Stimulated activated CD8-positive, alpha-beta memory T cell treated with anti-CD3 and anti-CD28 coated beads, Interleukin-2, amount 100 ng/mL, for 1 hour (primary cell): ENCODE results near the gene PTPRN2.
"Not testable (repeated sequence)": the region's sequence is repeated elsewhere in the genome, so short reads cannot be mapped to it uniquely, and the experiment has no call there.

Experiments used
- DNase-seq, 2 donors: peaks; one replicate each; pipeline ENCODE4 v3.0.0-alpha.2; 2020; ENCODE audit warnings: low read depth in 2 of 2

The PTPRN2 gene

DNA sequence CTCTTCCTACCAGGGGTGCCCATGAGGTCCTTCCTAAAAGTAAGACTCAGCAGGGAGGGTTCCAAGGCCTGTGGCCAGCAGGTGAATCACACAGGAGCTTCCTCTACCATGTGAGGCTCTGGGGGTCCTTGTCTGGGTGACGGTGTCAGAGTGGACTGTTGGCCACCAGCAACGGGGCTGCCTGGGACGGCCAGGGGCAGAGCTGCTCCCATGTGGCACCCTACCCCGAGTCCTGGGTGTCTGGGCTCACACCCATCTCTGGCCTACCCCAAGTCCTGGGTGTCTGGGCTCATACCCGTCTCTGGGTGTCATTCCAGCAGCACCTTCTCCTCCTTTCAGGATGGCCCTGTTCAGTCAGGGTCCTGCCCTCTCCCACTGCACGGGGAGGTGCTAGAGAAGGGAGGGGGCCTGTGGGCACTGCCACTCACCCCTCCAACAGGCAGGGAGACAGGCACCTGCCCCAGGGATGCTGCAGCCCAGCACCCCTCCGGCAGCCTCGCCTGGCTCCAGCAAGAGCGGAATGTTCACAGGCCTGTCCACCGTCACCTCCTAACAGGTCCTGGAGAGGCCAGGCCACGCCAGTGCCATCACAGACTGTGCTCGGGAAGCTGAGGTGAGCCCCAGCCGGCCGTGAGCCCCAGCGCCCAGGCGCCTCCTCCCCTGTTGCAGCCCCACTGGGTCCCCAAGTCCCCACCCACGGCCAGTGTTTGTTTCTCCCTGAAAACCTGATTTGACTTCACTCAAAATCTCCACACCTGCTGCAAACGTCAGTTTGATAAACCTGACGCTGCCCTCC is 143.7 kb downstream of the PTPRN2 start:
- DNase-seq = no peak

DNA sequence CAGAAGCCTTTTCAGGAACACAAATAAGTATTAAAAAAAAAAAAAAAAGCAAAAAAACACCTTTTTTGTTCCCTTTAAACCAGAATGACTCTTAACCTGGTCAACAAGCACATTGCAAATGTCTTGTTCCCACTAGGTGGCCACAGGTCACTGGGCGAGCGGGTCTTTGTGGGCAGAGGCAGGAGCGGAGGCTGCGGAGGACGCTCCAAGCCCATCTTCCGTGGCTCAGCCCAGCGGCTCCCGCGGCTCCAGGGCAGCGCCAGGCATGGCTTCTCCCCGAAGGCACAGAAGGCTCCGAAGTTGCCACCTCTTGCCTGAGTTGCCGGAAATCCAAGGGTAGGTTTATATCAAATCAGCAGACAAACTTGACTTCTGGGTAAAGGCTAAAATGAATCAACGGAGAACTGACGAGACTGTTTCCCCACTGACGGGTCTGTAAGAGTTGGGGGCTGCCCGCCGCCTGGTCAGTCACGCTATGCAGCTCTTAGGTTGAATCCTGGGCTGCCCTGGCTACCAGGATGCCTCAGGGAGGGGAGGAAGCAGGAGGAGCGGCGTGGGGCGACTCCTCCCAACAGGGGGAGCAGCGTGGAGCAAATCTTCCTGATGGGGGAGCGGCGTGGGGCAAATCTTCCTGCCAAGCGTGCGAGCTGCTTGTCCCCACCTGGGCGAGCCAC is 144.5 kb downstream of the PTPRN2 start:
- no peak for DNase-seq

DNA sequence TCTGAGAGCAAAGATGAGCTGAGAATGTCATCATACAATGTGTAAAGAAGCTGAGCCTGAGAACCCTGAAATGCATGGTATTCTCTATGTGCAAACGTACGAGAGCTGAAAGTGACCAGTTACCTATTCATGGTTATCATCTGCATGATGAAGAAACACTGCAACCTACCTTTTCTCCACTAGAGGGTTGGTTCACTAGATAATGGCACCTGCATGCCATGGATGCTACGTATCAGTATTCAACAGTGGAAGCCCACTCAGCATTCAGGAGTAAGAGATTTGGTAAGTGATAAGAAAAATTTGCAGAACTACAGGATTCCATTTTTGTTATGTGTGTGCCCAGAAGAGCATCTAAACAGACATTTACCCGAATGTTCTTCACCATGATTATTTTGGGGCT is 145.4 kb downstream of the PTPRN2 start:
- DNase-seq = no peak

DNA sequence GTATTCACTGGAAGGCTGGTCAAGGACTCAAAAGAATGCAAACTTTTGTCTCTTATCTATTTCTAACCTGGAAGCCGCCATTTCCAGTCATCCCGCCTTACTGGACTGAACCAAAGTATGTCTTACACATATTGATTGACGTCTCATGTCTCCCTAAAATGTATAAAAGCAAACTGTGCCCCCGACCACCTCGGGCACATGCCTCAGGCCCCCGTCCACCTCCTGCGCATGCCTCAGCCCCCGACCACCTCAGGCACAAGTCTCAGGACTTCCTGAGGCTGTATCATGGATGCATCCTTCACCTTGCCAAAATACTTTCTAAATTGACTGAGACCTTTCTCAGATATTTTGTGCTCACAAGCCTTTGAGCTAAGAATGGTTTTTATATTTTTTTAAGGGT is 148.6 kb downstream of the PTPRN2 start:
- DNase-seq = no peak

DNA sequence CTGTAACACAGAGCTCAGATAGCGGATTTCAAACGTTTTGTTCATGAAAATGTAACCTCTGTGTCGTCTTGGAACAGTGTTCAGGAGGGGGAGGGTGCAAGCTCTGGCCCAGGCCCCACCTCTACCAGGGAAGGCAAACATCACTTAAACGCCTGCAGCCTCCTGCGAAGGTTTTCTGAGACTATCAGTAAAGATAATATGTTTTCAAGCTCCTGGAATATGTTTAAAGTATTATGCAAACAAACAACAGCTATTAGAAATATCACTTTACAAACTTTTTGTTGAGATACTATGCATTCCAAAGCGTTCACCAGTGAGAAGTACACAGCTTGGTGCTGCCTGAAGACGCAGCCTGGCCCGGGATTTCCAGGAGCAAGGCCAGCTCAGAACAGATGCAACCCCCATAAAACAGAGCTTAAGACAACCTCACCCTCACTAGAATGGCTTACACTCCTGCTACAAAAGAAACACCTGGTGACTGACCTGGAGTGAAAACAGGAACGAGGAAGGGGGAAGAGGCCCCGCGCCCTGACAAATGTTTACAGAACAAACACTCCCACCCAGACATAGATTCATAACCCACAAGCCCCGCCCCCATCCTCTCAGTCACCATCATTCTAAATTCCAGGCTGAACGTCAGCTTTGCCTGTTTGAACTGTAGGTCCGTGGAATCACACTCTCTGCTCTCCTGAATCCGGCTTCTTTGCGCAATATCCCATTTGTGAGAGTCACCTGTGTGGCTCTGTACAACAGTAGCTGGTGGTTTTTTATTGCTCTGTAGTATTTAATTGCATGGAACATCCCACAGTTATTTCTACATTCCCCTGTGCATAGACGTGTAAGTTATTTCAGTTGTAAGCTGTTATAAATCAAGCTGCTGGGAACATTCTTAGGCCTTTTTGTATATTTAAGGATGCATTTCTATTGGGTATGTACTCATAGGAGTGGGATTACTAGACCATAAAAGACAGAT is 155.0 kb downstream of the PTPRN2 start:
- no peak for DNase-seq

DNA sequence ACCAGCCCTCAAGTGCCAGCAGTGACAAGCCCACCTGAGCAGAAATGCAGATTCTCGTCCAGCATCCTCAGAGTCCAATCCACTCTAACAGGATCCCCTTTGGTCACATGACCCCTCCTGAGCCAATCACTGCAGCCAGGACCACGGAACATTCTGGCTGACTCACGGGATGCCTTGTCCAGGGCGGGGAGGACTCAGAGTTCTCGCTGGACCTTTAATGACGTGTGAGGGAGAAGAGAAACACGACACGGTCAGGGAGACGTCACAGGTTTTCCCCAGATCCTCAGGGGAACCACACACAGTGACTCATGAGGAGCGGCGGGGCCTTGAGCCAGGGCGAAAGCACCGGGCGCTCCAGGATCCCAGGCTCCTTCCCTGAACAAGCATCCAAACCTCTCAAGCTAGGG is 155.7 kb downstream of the PTPRN2 start:
- no peak for DNase-seq

DNA sequence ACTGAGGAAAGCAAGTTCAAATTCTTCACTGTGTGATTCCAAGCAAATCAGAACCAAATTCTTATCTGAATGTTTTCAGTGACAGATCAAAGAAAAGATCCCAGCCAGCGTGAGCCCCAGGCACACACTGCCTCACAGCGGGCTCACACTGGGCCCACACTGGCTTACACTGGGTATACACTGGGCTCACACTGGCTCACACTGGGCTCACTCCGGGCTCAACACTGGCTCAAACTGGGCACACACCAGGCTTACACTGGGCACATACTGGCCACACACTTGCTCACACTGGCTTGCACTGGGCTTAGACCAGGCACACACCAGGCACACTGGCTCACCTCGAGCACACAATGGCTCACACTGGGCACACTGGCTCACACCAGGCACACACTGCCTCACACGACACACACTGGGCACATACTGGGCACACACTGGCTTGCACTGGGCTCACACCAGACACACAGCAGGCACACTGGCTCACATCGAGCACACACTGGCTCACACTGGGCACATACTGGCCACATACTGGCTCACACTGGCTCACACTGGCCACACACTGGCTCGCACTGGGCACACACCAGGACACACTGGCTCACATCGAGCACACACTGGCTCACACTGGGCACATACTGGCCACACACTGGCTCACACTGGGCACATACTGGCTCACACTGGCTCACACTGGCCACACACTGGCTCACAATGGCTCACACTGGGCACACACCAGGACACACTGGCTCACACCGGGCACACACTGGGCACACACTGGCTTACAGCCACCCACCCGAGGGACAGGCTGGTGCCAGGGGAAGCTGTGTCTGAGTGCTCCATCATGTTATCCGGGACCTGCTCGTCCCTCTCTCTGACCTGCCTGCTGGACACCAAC is 156.3 kb downstream of the PTPRN2 start:
- DNase-seq = no peak

DNA sequence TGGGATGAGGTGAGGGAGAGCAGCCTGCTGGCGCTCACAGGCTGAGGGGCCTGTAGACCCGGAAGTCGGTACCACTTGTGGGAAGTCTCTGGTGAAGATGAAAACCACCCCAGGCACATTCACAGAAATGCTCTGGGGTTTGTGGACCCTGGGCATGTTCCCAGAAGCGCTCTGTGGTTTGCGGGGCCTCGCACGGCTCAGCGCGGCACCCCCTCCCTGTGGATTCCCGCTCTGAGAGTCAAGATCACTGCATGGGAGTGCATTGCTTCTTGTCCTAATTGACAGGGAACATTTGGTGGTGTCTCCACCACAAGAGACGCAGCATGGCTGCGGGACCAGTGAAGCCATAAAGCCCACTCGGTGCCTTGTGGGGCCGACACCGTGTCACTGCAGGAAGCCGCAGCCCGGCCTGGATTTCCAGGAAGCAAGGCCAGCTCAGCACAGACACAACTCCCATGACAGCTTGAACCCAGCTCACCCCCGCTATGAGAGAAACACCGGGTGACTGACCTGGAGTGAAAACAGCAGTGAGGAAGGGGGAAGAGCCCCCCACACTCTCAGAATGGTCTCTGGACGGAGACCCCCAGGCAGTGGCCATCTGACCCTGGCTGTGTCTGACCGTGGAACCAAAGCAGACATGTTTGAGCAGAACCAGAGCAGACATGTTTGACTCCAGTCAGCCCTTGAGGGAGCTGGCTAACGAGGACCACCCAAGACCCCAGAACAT is 157.2 kb downstream of the PTPRN2 start:
- DNase-seq = no peak

DNA sequence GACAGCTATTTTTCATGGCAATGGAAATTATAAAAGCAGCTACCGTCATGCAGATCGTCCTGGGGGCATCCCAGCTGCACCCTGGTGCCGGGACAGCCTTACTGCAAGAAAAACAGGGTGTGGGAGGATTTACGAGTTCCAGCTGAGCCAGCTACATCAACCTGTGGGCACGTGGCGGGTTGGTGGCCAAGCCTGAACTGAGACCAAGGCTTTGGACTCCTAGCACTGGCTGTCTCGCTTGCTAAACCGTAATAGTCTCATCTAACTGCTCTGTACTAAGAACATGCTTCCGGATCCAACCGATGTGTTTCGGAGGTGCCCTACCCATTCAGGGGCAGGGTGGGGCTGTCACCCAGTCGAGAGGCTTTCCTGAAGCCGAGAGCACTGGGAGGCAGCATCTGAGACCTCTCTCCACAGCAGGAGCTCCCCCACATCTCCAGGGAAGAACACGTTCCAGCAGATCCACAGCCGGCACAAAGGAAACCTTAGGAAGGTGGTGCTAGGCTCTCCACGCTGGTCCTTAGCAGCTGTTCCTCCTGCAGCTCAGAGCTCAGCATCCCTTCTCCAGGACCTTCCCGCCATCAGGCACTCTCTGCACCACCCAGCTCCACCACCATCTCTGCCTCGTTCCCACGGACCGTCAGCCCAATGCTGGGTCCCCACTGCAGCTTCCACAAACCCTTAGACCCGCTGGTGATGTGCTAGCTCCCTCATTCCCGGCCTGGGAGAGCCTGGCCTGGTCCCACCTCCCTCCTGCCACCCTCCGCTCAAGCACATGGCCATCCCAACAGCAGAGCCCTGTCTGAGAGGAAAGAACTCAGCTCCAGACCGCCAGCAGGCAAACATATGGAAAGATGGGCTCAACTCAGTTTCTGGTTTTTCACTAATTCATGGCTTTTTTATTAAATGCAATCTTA is 158.5 kb downstream of the PTPRN2 start:
- no peak for DNase-seq

DNA sequence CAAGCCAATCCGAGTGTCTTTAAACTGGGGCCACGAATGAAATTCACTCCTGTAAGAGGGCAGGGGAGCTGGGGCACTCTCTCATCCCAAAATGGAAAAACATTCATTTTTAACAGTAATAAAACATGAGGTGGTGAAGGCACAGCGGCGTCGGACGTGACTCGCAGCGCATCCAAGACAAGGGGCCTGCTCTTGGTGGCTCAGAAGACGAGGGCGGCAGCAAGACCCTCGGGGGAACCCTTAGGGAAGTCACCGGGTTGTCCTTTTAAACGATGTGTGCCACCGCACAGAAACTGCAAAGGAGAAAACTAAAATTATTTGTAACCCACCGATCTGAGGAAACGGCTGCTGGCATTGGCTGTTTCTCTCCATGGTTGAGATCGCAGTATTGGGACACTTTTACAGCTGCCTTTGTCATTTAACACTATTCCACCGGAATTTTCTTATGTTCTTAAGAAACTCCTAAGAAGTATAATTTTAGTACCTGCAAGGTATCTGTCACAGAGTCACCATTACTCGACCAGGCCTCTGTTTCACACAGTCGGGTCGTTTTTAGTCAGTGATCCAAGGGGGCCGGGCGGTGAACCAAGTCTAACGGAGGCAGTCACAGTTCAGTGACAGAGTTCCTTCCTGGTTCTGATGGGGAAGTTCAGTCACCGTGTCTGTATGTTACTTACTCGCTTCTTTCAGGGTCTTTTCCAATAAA is 159.3 kb downstream of the PTPRN2 start:
- DNase-seq = no peak

DNA sequence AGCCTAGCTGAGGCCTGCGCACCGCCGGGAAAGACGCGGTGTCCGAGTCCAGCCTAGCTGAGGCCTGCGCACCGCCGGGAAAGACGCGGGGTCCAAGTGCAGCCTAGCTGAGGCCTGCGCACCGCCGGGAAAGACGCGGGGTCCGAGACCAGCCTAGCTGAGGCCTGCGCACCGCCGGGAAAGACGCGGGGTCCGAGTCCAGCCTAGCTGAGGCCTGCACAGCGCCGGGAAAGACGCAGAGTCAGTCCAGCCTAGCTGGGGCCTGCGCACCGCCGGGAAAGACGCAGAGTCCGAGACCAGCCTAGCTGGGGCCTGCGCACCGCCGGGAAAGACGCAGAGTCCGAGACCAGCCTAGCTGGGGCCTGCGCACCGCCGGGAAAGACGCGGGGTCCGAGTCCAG is 161.9 kb downstream of the PTPRN2 start:
- not testable (repeated sequence) for DNase-seq

DNA sequence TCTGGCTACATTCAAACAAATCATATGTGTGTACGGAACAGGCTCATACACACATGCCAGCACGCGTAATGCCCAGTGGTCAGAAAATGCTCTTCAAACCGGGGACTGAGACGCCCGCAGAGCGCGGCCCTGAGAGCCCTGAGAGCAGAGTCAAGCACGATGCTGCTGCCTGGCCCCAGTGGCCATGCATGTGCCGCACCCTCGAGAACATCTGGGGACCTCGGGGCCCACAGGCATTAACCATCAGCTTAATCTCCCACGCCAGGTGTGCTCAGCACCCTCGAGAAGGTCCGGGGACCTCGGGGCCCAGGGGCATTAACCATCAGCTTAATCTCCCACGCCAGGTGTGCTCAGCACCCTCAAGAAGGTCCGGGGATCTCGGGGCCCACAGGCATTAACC is 163.1 kb downstream of the PTPRN2 start:
- no peak for DNase-seq

DNA sequence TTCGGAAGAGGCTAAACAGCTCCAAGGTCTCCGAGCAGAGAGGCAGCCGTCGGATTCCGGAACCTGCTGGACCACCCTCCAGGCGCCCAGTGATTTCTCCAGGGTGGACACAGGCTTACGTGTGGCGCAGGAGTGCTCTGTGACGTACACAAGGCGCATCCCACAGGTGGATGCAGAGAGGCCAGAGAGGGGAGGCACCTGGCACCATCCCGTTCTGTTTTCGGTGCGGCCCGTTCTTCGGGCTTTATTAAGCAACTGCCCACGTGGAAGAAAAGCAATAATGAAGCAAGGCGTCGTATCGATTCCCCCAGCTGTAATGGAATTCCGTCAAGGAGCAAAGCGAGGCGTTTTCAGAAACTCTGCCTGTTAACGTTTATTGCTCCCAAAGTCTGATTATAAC is 163.6 kb downstream of the PTPRN2 start:
- DNase-seq = no peak

DNA sequence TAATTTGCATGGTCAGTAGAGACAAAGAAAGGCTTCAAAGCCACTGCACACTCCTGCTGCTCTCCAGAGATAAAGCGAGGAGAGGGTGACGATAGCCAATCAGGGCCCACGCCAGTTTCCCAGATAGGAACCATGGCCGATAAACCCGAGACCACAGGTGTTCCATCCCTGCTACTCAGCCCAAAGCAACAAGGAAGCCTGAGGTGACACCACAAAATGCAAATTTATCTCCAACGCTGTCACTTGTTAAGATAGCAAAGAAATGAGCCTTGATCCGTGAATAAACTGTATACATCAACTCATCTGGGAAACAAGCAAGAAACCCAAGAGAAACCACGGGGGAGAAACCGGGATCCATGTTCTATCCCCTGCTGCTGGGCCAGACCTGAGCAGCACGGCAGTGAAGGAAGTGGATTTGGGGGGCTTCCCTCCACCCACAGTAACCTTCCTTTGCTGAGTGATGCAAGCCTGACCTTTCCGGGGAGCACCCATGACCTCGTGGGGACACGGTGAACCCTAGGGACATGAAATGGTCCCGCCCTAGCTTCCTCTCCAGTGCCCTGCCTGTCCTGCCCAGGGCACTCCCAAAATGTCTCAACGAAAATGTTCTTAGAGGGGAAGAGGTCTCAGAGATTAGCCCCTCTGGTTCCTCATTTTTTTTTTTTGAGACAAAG is 164.6 kb downstream of the PTPRN2 start:
- DNase-seq = no peak

DNA sequence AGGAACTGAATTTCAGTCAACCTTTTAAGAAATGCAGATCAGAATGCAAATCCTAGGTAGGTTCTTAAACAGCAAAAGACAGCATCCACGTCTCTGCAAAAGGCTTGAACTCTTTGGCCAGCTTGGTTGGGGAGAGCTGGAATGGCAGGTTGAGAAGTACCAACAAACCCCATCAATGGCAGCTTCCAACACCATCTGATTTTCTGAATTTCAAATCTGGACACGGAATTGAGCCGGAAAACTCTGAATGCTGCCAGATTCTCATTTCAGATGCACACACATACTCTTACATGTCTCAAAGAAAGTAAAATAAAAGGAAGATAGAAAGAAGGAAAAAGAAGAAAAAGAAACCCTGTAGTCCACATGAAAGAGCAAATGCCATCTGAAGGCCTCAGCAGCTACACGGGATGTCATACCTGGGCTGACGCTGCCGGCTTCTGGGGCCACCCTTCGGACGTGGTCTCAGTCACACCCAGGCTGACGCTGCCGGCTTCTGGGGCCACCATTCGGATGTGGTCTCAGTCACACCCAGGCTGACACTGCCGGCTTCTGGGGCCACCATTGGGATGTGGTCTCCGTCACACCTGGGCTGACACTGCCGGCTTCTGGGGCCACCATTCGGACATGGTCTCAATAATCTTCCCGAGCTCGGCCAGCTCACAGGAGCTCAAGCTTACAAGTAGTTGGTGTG is 165.3 kb downstream of the PTPRN2 start:
- DNase-seq = no peak

DNA sequence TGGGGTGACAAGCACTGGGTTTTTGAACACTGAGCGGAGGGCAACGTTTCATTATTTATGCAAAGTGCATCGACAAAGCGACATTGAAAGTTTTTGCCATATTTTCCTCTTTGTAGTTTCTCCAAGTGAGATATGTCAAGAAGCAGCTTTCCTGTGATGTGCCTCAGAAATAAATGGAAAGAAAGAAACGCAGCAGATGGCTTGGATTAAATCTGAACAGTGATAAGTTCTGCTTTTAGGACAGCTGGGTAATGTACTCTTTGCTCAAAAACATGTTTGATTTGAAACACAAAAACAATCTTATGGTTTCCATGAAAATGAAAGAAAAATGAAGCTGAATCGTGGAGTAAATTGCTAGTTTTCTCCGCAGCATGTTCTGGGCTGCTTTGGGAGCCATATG is 166.3 kb downstream of the PTPRN2 start:
- DNase-seq = no peak

DNA sequence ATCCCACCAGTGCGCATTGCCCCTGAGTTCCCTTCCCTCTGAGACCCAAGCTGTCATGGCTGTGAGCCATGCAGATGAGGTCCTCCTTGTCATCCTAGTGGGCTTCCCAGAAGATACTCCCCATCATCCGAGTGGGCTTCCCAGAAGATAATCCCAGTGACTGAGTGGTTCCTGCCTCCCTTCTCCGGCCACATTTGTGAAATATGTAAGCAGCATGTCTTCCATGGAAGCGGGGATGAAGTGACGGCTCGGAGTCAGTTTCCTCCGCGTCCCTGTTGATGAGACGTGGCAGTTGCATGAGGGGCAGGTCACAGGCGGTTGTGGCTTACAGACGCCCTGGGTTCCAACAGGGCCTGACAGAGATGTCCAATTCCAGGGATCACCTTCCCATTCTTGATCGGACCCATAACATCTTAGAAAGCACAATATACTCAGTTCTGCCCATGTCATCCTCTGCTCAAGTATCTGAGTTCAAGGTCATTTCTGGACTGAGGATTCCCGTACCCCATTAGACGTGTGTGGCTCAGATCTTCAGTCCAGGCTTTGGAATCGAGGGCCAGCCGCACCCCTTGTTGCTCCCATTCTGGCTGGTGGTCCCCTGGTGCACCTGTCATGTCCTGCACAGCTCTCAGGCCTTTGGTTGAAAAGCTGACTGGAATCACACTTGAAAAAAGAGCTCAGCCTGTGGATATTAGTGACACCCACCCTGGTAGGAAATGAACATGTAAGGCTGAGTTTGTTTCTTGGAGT is 166.9 kb downstream of the PTPRN2 start:
- no peak for DNase-seq
